GM23338 (cell line): Measurements from ENCODE around the gene MEI4. TPM values are rescaled to one million over a fixed set of nuclear protein-coding genes. Genes with fewer than 3 reads are reported as not detected.

Source experiments
- ATAC-seq: fragments of 200-7000 bp; cut with Tn5 transposase; 3 replicates; pipeline ENCODE4 v1.9.1; 2020
- DNase-seq: peaks from one replicate; pipeline ENCODE4 v3.0.0-alpha.2; 2015; ENCODE audit warnings: low spot score
- H2AFZ ChIP-seq: fragments of 200-600 bp; sonication (generic); 2 replicates; pipeline ENCODE4 v1.8.0; 2016; ENCODE audit warnings: antibody characterized with exemption, mild to moderate bottlenecking, moderate library complexity
- H3F3A ChIP-seq: fragments of 200-600 bp; sonication (generic); replicated peaks from 2 replicates; pipeline ENCODE4 v1.8.0; 2017; ENCODE audit warnings: antibody characterized with exemption, mixed run types, low read depth
- H3K27ac ChIP-seq: fragments of 200-600 bp; sonication (generic); 2 replicates; pipeline ENCODE4 v1.6.1; 2016; ENCODE audit warnings: low read depth
- H3K27me3 ChIP-seq: fragments of 200-600 bp; sonication (generic); 2 replicates; pipeline ENCODE4 v1.8.0; 2016; ENCODE audit warnings: mild to moderate bottlenecking, mixed run types, moderate library complexity; ENCODE audit not compliant: insufficient read depth
- H3K36me3 ChIP-seq: fragments of 200-600 bp; sonication (generic); 2 replicates; pipeline ENCODE4 v1.8.0; 2016; ENCODE audit warnings: mild to moderate bottlenecking; ENCODE audit not compliant: insufficient read depth
- H3K4me1 ChIP-seq: fragments of 200-600 bp; sonication (generic); 2 replicates; pipeline ENCODE4 v1.8.0; 2016; ENCODE audit warnings: mild to moderate bottlenecking, moderate library complexity; ENCODE audit not compliant: insufficient read depth
- H3K4me2 ChIP-seq: fragments of 200-600 bp; sonication (generic); 2 replicates; pipeline ENCODE4 v1.7.1; 2017; ENCODE audit warnings: mixed run types
- H3K4me3 ChIP-seq: fragments of 200-600 bp; sonication (generic); 2 replicates; pipeline ENCODE4 v1.6.1; 2016; ENCODE audit warnings: mixed run types
- H3K79me2 ChIP-seq: fragments of 200-600 bp; sonication (generic); replicated peaks from 2 replicates; pipeline ENCODE4 v1.8.0; 2017; ENCODE audit warnings: mild to moderate bottlenecking; ENCODE audit not compliant: insufficient read depth
- H3K9me2 ChIP-seq: fragments of 200-600 bp; sonication (generic); 2 replicates; pipeline ENCODE4 v1.8.0; 2017; ENCODE audit not compliant: insufficient read depth
- H4K20me1 ChIP-seq: fragments of 200-600 bp; sonication (generic); replicated peaks from 2 replicates; pipeline ENCODE4 v1.8.0; 2017; ENCODE audit warnings: mild to moderate bottlenecking; ENCODE audit not compliant: insufficient read depth
- H3K27ac Mint-ChIP-seq: 2 replicates; pipeline ENCODE4 v1.8.0; 2020; ENCODE audit warnings: inconsistent platforms, mild to moderate bottlenecking, moderate library complexity, mixed read lengths
- H3K27me3 Mint-ChIP-seq: 3 replicates; pipeline ENCODE4 v1.8.0; 2022; ENCODE audit warnings: low read depth, mild to moderate bottlenecking, moderate library complexity, mixed read lengths, inconsistent platforms; ENCODE audit not compliant: insufficient read depth, poor library complexity
- H3K36me3 Mint-ChIP-seq: 3 replicates; pipeline ENCODE4 v1.8.0; 2021; ENCODE audit warnings: low read depth, mild to moderate bottlenecking, inconsistent platforms, moderate library complexity, mixed read lengths
- H3K4me1 Mint-ChIP-seq: 3 replicates; pipeline ENCODE4 v1.8.0; 2020; ENCODE audit warnings: mild to moderate bottlenecking, inconsistent platforms, mixed read lengths
- H3K4me3 Mint-ChIP-seq: 3 replicates; pipeline ENCODE4 v1.8.0; 2021; ENCODE audit warnings: moderate library complexity, mild to moderate bottlenecking, inconsistent platforms, mixed read lengths
- H3K9me3 Mint-ChIP-seq: 3 replicates; pipeline ENCODE4 v1.8.0; 2020; ENCODE audit warnings: moderate library complexity, mild to moderate bottlenecking, inconsistent platforms, mixed read lengths
- CREB1 ChIP-seq: fragments of 250-450 bp; sonication (Bioruptor Pico); IDR thresholded peaks from 2 replicates; pipeline ENCODE4 v1.5.0; 2020; ENCODE audit warnings: low read depth, mild to moderate bottlenecking, moderate library complexity
- CTCF ChIP-seq, 2 experiments: fragments of 200-600 bp in 1 of 2; sonication (generic) in 1 of 2; conservative IDR thresholded peaks; 2 replicates each; pipeline versions ENCODE4 v1.5.1 to v1.6.1; 2016 to 2017; ENCODE audit warnings: antibody characterized with exemption in 2 of 2, low read depth in 2 of 2, mild to moderate bottlenecking in 2 of 2, moderate library complexity in 1 of 2
- ETS1 ChIP-seq: IDR thresholded peaks from 2 replicates; pipeline ENCODE4 v1.6.1; 2016; ENCODE audit warnings: antibody characterized with exemption
- EZH2 ChIP-seq: fragments of 200-600 bp; sonication (generic); IDR thresholded peaks from one replicate; pipeline ENCODE4 v1.8.0; 2017; ENCODE audit warnings: antibody characterized with exemption, mild to moderate bottlenecking, low read depth; ENCODE audit not compliant: unreplicated experiment
- EZH2phosphoT487 ChIP-seq: fragments of 200-600 bp; sonication (generic); IDR thresholded peaks from one replicate; pipeline ENCODE4 v1.8.1; 2018; ENCODE audit warnings: antibody characterized with exemption; ENCODE audit not compliant: unreplicated experiment
- JUNB ChIP-seq: IDR thresholded peaks from one replicate; pipeline ENCODE4 v1.6.1; 2016; ENCODE audit warnings: antibody characterized with exemption; ENCODE audit not compliant: unreplicated experiment
- NANOG ChIP-seq: IDR thresholded peaks from 2 replicates; pipeline ENCODE4 v1.6.1; 2016; ENCODE audit warnings: antibody characterized with exemption, borderline replicate concordance
- POLR2AphosphoS5 ChIP-seq: IDR thresholded peaks from 2 replicates; pipeline ENCODE4 v1.6.1; 2016; ENCODE audit warnings: antibody characterized with exemption, low read depth
- STAT1 ChIP-seq: IDR thresholded peaks from one replicate; pipeline ENCODE4 v1.6.1; 2016; ENCODE audit warnings: antibody characterized with exemption; ENCODE audit not compliant: unreplicated experiment
- ZNF114 ChIP-seq: fragments of 250-450 bp; sonication (Bioruptor Pico); IDR thresholded peaks from 2 replicates; pipeline ENCODE4 v1.5.0; 2020; ENCODE audit warnings: mild to moderate bottlenecking, moderate library complexity
- ZNF331 ChIP-seq: fragments of 250-450 bp; sonication (Bioruptor Pico); IDR thresholded peaks from 2 replicates; pipeline ENCODE4 v1.5.0; 2020; ENCODE audit warnings: low read depth, mild to moderate bottlenecking, moderate library complexity
- ZNF462 ChIP-seq: fragments of 250-450 bp; sonication (Bioruptor Pico); IDR thresholded peaks from 2 replicates; pipeline ENCODE4 v1.5.0; 2020; ENCODE audit warnings: mild to moderate bottlenecking, moderate library complexity
- long read RNA-seq: library from polyadenylated mRNA; unstranded; transcript quantifications from one replicate; pipeline ENCODE4 v2.0.0, GENCODE V29; 2020; ENCODE audit not compliant: unreplicated experiment
- polyA plus RNA-seq: library from polyadenylated mRNA; unstranded; fragments of >200 nt; fragmentation: Nextera tagmentation; extraction: Ambion mirVana; gene quantifications from 2 replicates; pipeline ENCODE4 v1.2.1, GENCODE V29; 2016
- total RNA-seq: library from RNA; depleted of rRNA; stranded (reverse); fragments of >200 nt; shearing (Covaris generic); gene quantifications from 2 replicates; pipeline ENCODE4 v1.2.3, GENCODE V29; 2014; rRNA removed

MEI4 gene
- total RNA-seq, result 0.16 and 0.63 TPM in 2 replicates
- polyA plus RNA-seq, result 0.10 and 0.23 TPM in 2 replicates
- long read RNA-seq, result 0 reads

- no peak within 1 kb of the TSS for H3K4me3 ChIP-seq
- H3K27me3 ChIP-seq, result no peaks in the 10 kb centered on the region
- H3F3A ChIP-seq, result no peaks in the 10 kb centered on the region
- H3K4me2 ChIP-seq, result no peak within 1 kb of the TSS
- H3K36me3 ChIP-seq, result no peaks in the 10 kb centered on the region
- no peaks in the 10 kb centered on the region for H3K9me2 ChIP-seq
- no peak for ATAC-seq
- Mint-ChIP-seq H3K9me3 (no peaks in the 10 kb centered on the region), H3K4me3 (no peak within 1 kb of the TSS), H3K4me1 (no peaks in the 10 kb centered on the region; the same call in 2 of the 3 replicates), H3K36me3 (no peaks in the 10 kb centered on the region), H3K27me3 (no peaks in the 10 kb centered on the region), H3K27ac (no peak within 1 kb of the TSS)
- TF ChIP-seq ZNF331 (CRISPR knock-in tag), result no peak
- TF ChIP-seq JUNB, result no peak
- TF ChIP-seq ZNF114, result no peak
- no peak for TF ChIP-seq NANOG
- no peak for TF ChIP-seq EZH2
- TF ChIP-seq ETS1, result no peak
- no peak for TF ChIP-seq CTCF (conservative IDR thresholded peaks at IDR 0.05; ENCODE audit: low read depth in 2 of 2)
- no peak for TF ChIP-seq EZH2phosphoT487
- no peak within 1 kb of the TSS for H3K27ac ChIP-seq
- H3K4me1 ChIP-seq, result 0 out of 2 replicates have a peak, but pooled peaks cover 4% of the 10 kb centered on the region
- H2AFZ ChIP-seq, result no peak within 1 kb of the TSS
- no peaks in the 10 kb centered on the region for H4K20me1 ChIP-seq
- no peak for DNase-seq
- no peaks in the 10 kb centered on the region for H3K79me2 ChIP-seq
These were observed at the start of gene MEI4 for GRCh38 chr6:77652739-77653138. Gene MEI4 (plus strand): TSS chr6:77653039. CDS start chr6:77690672, 37,633 bp downstream.

GRCh38 chr6:77604476-77604875, 48.4 kb upstream of the MEI4 start:
- Histone ChIP-seq H3K4me1 (no peaks in the 10 kb centered on the region), H3K27me3 (no peaks in the 10 kb centered on the region), H3K27ac (no peak overlapping the region), H3K4me2 (no peak overlapping the region), H3K4me3 (no peak overlapping the region), H3K36me3 (no peaks in the 10 kb centered on the region), H3K9me2 (peaks cover 6% of the 10 kb centered on the region), H2AFZ (no peak overlapping the region), H3F3A (no peaks in the 10 kb centered on the region), H3K79me2 (no peaks in the 10 kb centered on the region), H4K20me1 (no peaks in the 10 kb centered on the region)
- DNase-seq (no peak), ATAC-seq (no peak)
- Mint-ChIP-seq H3K27ac (no peak overlapping the region), H3K36me3 (no peaks in the 10 kb centered on the region), H3K9me3 (peaks cover 9% of the 10 kb centered on the region; the same call in 2 of the 3 replicates), H3K4me3 (no peak overlapping the region), H3K4me1 (peaks cover 2% of the 10 kb centered on the region; the same call in 2 of the 3 replicates), H3K27me3 (peaks cover 1% of the 10 kb centered on the region)
- TF ChIP-seq STAT1, result no peak
- no peak for TF ChIP-seq CREB1
- no peak for TF ChIP-seq EZH2
- no peak for TF ChIP-seq ZNF114
- no peak for TF ChIP-seq ZNF462
- no peak for TF ChIP-seq POLR2AphosphoS5
